OCI-LY7 (cell line): ENCODE measurements around the gene BAIAP2L1. TPM values are rescaled to one million over a fixed set of nuclear protein-coding genes. Genes with fewer than 3 reads are reported as not detected.

ENCODE experiments used
- BruUV-seq: library from RNA; stranded (reverse); fragments of 400-500 nt; replicated peaks from 2 replicates; lab custom pipeline; 2021; lab: Mats Ljungman, UMichigan
- CTCF ChIA-PET: fragments of 300-600 bp; sonication (Branson Sonifier 250); formaldehyde crosslinking; loops from one replicate; lab custom pipeline; 2022; ENCODE audit warnings: antibody characterized with exemption; ENCODE audit not compliant: unreplicated experiment; lab: Charles Lee
- POLR2A ChIA-PET: fragments of 300-600 bp; sonication (Branson Sonifier 250); formaldehyde crosslinking; loops from one replicate; lab custom pipeline; 2022; ENCODE audit warnings: antibody characterized with exemption; lab: Charles Lee
- DNase-seq: peaks from one replicate; pipeline ENCODE4 v3.0.0-alpha.2; 2015; ENCODE audit warnings: low spot score
- H2AFZ ChIP-seq: fragments of 200-600 bp; sonication (generic), shearing (Covaris generic); 2 replicates; pipeline ENCODE4 v1.6.1; 2014; ENCODE audit warnings: mild to moderate bottlenecking, antibody characterized with exemption, low read length, moderate library complexity
- H3K27ac ChIP-seq: fragments of 200-600 bp; sonication (generic); 2 replicates; pipeline ENCODE4 v1.5.1; 2014; ENCODE audit warnings: mixed run types, low read depth, mild to moderate bottlenecking, moderate library complexity, low read length, inconsistent platforms; ENCODE audit not compliant: poor library complexity, severe bottlenecking
- H3K36me3 ChIP-seq: fragments of 200-600 bp; sonication (generic); 2 replicates; pipeline ENCODE4 v1.6.1; 2014; ENCODE audit warnings: mild to moderate bottlenecking, antibody characterized with exemption, low read length, moderate library complexity, mixed read lengths; ENCODE audit not compliant: insufficient read depth
- H3K4me1 ChIP-seq: fragments of 200-600 bp; sonication (generic); 2 replicates; pipeline ENCODE4 v1.5.1; 2014; ENCODE audit warnings: mild to moderate bottlenecking, low read length; ENCODE audit not compliant: insufficient read depth, poor library complexity, severe bottlenecking
- H3K4me2 ChIP-seq: fragments of 200-600 bp; sonication (generic); 2 replicates; pipeline ENCODE4 v1.6.1; 2014; ENCODE audit warnings: mild to moderate bottlenecking, low read length
- H3K4me3 ChIP-seq: fragments of 200-600 bp; sonication (generic); 2 replicates; pipeline ENCODE4 v1.5.1; 2014; ENCODE audit warnings: mild to moderate bottlenecking, low read depth, low read length; ENCODE audit not compliant: poor library complexity, severe bottlenecking
- H3K79me2 ChIP-seq: fragments of 200-600 bp; sonication (generic); 2 replicates; pipeline ENCODE4 v1.6.1; 2016; ENCODE audit warnings: low read depth, mild to moderate bottlenecking, low read length, moderate library complexity, mixed read lengths; ENCODE audit not compliant: insufficient read depth
- H3K9me2 ChIP-seq: fragments of 200-600 bp; sonication (generic); 2 replicates; pipeline ENCODE4 v1.6.1; 2016; ENCODE audit warnings: mild to moderate bottlenecking, low read length, mixed read lengths; ENCODE audit not compliant: insufficient read depth
- H3K9me3 ChIP-seq: fragments of 200-600 bp; sonication (generic); 2 replicates; pipeline ENCODE4 v1.6.1; 2014; ENCODE audit warnings: mild to moderate bottlenecking, mixed run types, low read length, mixed read lengths
- H4K20me1 ChIP-seq: fragments of 200-600 bp; sonication (generic); 2 replicates; pipeline ENCODE4 v1.6.1; 2014; ENCODE audit warnings: mild to moderate bottlenecking, antibody characterized with exemption, low read length, moderate library complexity, mixed read lengths; ENCODE audit not compliant: insufficient read depth
- EZH2phosphoT487 ChIP-seq: fragments of 200-600 bp; sonication (generic); IDR thresholded peaks from 2 replicates; pipeline ENCODE4 v1.6.1; 2018; ENCODE audit warnings: low read depth, borderline replicate concordance, mild to moderate bottlenecking, mixed run types, antibody characterized with exemption, low read length, moderate library complexity, mixed read lengths
- intact Hi-C: fragments of 100-400 bp; cut with micrococcal nuclease; formaldehyde crosslinking; loops from one replicate; pipeline ENCODE4 v1.10.0; 2022; ENCODE audit not compliant: unreplicated experiment
- total RNA-seq, 2 experiments: library from RNA; depleted of rRNA in 1 of 2; stranded (reverse); fragments of >200 nt in 1 of 2; shearing (Covaris generic) in 1 of 2; gene quantifications; 2 replicates each; pipeline ENCODE4 v1.2.3, GENCODE V29; 2014 to 2022
- TF ChIP-seq, protein P1 (sequence below): fragments of 200-600 bp; sonication (generic); conservative IDR thresholded peaks from 2 replicates; pipeline ENCODE4 v1.5.1; 2014; ENCODE audit warnings: mild to moderate bottlenecking, antibody characterized with exemption, low read length, moderate library complexity, mixed read lengths

The BAIAP2L1 gene
- total RNA-seq, 2 experiments from 2014 or later, result not detected

DNA sequence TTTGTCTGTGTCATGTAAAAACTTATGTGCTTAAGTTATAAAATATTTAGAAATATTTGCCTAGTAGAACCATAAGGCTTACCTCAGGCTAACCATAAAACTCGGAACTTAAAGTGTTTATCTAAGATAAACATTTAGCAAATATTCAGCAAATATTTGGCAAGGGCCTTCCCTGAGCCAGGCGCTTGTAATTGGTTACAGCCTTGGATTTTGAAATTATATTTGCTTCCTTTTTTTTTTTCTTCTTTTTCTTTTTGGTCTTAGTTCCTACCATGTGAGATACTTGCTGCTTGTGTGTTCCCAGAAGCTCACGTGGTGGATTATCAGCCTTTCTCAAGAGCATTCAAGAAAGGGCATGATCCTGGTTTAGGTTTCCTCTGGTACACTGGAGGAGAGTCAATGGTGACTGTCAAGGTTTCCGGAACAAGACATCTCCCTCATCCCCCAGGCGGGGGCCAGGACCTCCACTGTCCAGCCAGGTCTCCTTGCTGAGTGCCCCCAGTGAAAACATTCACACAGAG lies 124.6 kb downstream of the BAIAP2L1 start:
- Histone ChIP-seq H3K79me2 (no peaks in the 10 kb centered on the region), H3K4me3 (no peak overlapping the region), H2AFZ (no peak overlapping the region), H3K4me1 (peaks cover 9% of the 10 kb centered on the region), H3K4me2 (no peak overlapping the region), H4K20me1 (no peaks in the 10 kb centered on the region), H3K9me3 (no peaks in the 10 kb centered on the region), H3K9me2 (no peaks in the 10 kb centered on the region), H3K27ac (no peak overlapping the region), H3K36me3 (no peaks in the 10 kb centered on the region)
- intact Hi-C loops, result no loop called here
- DNase-seq, result no peak
- ChIA-PET POLR2A (no interaction called here), CTCF (no interaction called here)
- TF ChIP-seq EZH2phosphoT487, result no peak
- TF ChIP-seq, protein P1, sequence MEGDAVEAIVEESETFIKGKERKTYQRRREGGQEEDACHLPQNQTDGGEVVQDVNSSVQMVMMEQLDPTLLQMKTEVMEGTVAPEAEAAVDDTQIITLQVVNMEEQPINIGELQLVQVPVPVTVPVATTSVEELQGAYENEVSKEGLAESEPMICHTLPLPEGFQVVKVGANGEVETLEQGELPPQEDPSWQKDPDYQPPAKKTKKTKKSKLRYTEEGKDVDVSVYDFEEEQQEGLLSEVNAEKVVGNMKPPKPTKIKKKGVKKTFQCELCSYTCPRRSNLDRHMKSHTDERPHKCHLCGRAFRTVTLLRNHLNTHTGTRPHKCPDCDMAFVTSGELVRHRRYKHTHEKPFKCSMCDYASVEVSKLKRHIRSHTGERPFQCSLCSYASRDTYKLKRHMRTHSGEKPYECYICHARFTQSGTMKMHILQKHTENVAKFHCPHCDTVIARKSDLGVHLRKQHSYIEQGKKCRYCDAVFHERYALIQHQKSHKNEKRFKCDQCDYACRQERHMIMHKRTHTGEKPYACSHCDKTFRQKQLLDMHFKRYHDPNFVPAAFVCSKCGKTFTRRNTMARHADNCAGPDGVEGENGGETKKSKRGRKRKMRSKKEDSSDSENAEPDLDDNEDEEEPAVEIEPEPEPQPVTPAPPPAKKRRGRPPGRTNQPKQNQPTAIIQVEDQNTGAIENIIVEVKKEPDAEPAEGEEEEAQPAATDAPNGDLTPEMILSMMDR, result no peak
- no TSS peak for BruUV-seq

DNA sequence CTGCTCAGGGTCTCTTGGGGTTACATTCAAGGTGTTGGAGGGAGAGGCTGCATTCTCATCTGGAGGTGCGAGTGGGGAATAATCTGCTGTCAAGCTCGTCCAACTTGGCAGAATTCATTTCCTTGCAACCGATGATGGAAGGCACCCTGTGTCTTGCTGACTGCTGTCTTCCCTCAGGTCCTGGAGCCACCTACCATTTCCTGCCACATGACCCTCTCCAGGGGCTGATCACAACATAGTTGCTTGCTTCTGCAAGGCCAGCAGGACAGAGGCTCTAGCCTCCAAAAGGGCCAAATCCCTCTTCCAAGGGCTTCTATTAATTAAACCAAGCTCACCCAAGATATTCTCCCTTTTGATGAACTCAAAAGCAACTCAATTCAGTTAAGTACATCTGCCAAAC lies 133.6 kb downstream of the BAIAP2L1 start:
- Histone ChIP-seq H3K27ac (no peak overlapping the region), H3K9me3 (no peaks in the 10 kb centered on the region), H3K4me2 (no peak overlapping the region), H2AFZ (no peak overlapping the region), H3K4me1 (no peaks in the 10 kb centered on the region), H3K4me3 (no peak overlapping the region), H4K20me1 (no peaks in the 10 kb centered on the region), H3K79me2 (no peaks in the 10 kb centered on the region), H3K36me3 (peaks cover 2% of the 10 kb centered on the region; the same call in 1 of the 2 replicates), H3K9me2 (no peaks in the 10 kb centered on the region)
- ChIA-PET CTCF (no interaction called here), POLR2A (no interaction called here)
- BruUV-seq, result no TSS peak
- TF ChIP-seq, protein P1, result no peak
- no peak for TF ChIP-seq EZH2phosphoT487
- DNase-seq, result no peak
- intact Hi-C loops, result no loop called here

DNA sequence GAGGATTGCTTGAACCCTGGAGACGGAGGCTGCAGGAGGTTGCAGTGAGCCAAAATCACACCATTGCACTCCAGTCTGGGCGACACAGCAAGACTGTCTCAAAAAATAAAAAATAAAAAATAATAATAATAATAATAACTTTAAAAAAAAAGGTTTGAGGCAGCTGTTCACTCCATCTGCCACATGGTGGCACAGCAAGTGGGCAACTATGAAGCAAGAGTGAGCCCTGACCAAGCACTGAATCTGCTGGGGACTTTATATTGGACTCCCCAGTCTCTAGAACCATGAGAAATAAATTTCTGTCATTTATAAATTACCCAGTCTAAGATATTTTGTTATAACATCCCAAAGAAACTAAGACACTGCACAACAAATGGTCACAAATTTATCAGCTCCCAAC lies 134.1 kb downstream of the BAIAP2L1 start:
- H3K79me2 ChIP-seq, result no peaks in the 10 kb centered on the region
- H3K4me2 ChIP-seq, result no peak overlapping the region
- TF ChIP-seq, protein P1, result peak; percentile 63
- no peak for TF ChIP-seq EZH2phosphoT487
- POLR2A ChIA-PET, result no interaction called here
- H2AFZ ChIP-seq, result no peak overlapping the region
- no peaks in the 10 kb centered on the region for H3K9me3 ChIP-seq
- no peaks in the 10 kb centered on the region for H3K4me1 ChIP-seq
- peak; percentile 25 for DNase-seq
- no peak overlapping the region for H3K27ac ChIP-seq
- intact Hi-C loops, result no loop called here
- H3K9me2 ChIP-seq, result no peaks in the 10 kb centered on the region
- H3K4me3 ChIP-seq, result no peak overlapping the region
- BruUV-seq, result no TSS peak
- CTCF ChIA-PET, result no interaction called here
- no peaks in the 10 kb centered on the region for H4K20me1 ChIP-seq
- peaks cover 5% of the 10 kb centered on the region for H3K36me3 ChIP-seq
